SK-N-SH treated with all-trans-retinoic acid at 6 μM for 48 hours (cell line): ENCODE data around the gene SHANK1.

Experiments used
- ATAC-seq: fragments of 200-7000 bp; cut with Tn5 transposase; 3 replicates; pipeline ENCODE4 v1.9.1; 2020; ENCODE audit warnings: mild to moderate bottlenecking, moderate library complexity
- ARNTL ChIP-seq: fragments of 450-650 bp; formaldehyde crosslinking; IDR thresholded peaks from 2 replicates; pipeline ENCODE4 v1.5.0; 2020; ENCODE audit warnings: low read depth, mild to moderate bottlenecking, moderate library complexity, borderline replicate concordance
- BACH2 ChIP-seq: fragments of 250-450 bp; sonication (Bioruptor Pico); IDR thresholded peaks from 2 replicates; pipeline ENCODE4 v1.9.0; 2021; ENCODE audit warnings: mild to moderate bottlenecking, borderline replicate concordance
- CSDC2 ChIP-seq: fragments of 250-450 bp; sonication (Bioruptor Pico); IDR thresholded peaks from 2 replicates; pipeline ENCODE4 v1.5.0; 2020; ENCODE audit warnings: mild to moderate bottlenecking, moderate library complexity
- ESRRG ChIP-seq: fragments of 250-450 bp; sonication (Bioruptor Pico); IDR thresholded peaks from 2 replicates; pipeline ENCODE4 v1.6.1; 2021; ENCODE audit warnings: mild to moderate bottlenecking
- GLIS3 ChIP-seq: fragments of 250-450 bp; sonication (Bioruptor Pico); IDR thresholded peaks from 2 replicates; pipeline ENCODE4 v1.5.0; 2020; ENCODE audit warnings: mild to moderate bottlenecking, moderate library complexity
- ISL1 ChIP-seq: fragments of 250-450 bp; sonication (Bioruptor Pico); IDR thresholded peaks from 2 replicates; pipeline ENCODE4 v2.1.2; 2022; ENCODE audit warnings: mild to moderate bottlenecking, moderate library complexity
- PPARA ChIP-seq: fragments of 250-450 bp; sonication (Bioruptor Pico); IDR thresholded peaks from 2 replicates; pipeline ENCODE4 v1.5.0; 2020; ENCODE audit warnings: mild to moderate bottlenecking, borderline replicate concordance
- RARB ChIP-seq: fragments of 250-450 bp; sonication (Bioruptor Pico); IDR thresholded peaks from 2 replicates; pipeline ENCODE4 v1.8.0; 2021; ENCODE audit warnings: mild to moderate bottlenecking, moderate library complexity
- TCF4 ChIP-seq: fragments of 250-450 bp; sonication (Bioruptor Pico); IDR thresholded peaks from 2 replicates; pipeline ENCODE4 v1.8.0; 2021; ENCODE audit warnings: mild to moderate bottlenecking, moderate library complexity, borderline replicate concordance
- ZC3H10 ChIP-seq: fragments of 250-450 bp; sonication (Bioruptor Pico); IDR thresholded peaks from 2 replicates; pipeline ENCODE4 v1.5.1; 2021; ENCODE audit warnings: mild to moderate bottlenecking, moderate library complexity
- ZFP3 ChIP-seq: fragments of 250-450 bp; sonication (Bioruptor Pico); IDR thresholded peaks from 2 replicates; pipeline ENCODE4 v1.5.0; 2020; ENCODE audit warnings: mild to moderate bottlenecking, moderate library complexity
- ZFP30 ChIP-seq: fragments of 450-650 bp; formaldehyde crosslinking; IDR thresholded peaks from 2 replicates; pipeline ENCODE4 v1.5.0; 2022; ENCODE audit warnings: mild to moderate bottlenecking, moderate library complexity
- ZNF565 ChIP-seq: fragments of 450-650 bp; formaldehyde crosslinking; conservative IDR thresholded peaks from 2 replicates; pipeline ENCODE4 v1.5.0; 2020; ENCODE audit warnings: low read depth, mild to moderate bottlenecking, moderate library complexity
- ZNF70 ChIP-seq: fragments of 450-650 bp; formaldehyde crosslinking; IDR thresholded peaks from 2 replicates; pipeline ENCODE4 v1.5.0; 2020; ENCODE audit warnings: mild to moderate bottlenecking, moderate library complexity
- ZNF8 ChIP-seq: fragments of 450-650 bp; formaldehyde crosslinking; IDR thresholded peaks from 2 replicates; pipeline ENCODE4 v1.5.0; 2020; ENCODE audit warnings: mild to moderate bottlenecking, moderate library complexity
- TF ChIP-seq, protein P1 (sequence below): fragments of 250-450 bp; sonication (Bioruptor Pico); IDR thresholded peaks from 2 replicates; pipeline ENCODE4 v1.8.0; 2021; ENCODE audit warnings: low read depth, mild to moderate bottlenecking, moderate library complexity, borderline replicate concordance
- TF ChIP-seq, protein P2 (sequence below): fragments of 250-450 bp; sonication (Bioruptor Pico); IDR thresholded peaks from 2 replicates; pipeline ENCODE4 v1.5.1; 2021; ENCODE audit warnings: mild to moderate bottlenecking, moderate library complexity
- TF ChIP-seq, protein P3 (sequence below): fragments of 250-450 bp; sonication (Bioruptor Pico); IDR thresholded peaks from 2 replicates; pipeline ENCODE4 v1.5.0; 2020; ENCODE audit warnings: mild to moderate bottlenecking, moderate library complexity
- TF ChIP-seq, protein P4 (sequence below): fragments of 250-450 bp; sonication (Bioruptor Pico); IDR thresholded peaks from 2 replicates; pipeline ENCODE4 v1.5.1; 2020; ENCODE audit warnings: low read depth, mild to moderate bottlenecking, moderate library complexity

The SHANK1 gene

DNA sequence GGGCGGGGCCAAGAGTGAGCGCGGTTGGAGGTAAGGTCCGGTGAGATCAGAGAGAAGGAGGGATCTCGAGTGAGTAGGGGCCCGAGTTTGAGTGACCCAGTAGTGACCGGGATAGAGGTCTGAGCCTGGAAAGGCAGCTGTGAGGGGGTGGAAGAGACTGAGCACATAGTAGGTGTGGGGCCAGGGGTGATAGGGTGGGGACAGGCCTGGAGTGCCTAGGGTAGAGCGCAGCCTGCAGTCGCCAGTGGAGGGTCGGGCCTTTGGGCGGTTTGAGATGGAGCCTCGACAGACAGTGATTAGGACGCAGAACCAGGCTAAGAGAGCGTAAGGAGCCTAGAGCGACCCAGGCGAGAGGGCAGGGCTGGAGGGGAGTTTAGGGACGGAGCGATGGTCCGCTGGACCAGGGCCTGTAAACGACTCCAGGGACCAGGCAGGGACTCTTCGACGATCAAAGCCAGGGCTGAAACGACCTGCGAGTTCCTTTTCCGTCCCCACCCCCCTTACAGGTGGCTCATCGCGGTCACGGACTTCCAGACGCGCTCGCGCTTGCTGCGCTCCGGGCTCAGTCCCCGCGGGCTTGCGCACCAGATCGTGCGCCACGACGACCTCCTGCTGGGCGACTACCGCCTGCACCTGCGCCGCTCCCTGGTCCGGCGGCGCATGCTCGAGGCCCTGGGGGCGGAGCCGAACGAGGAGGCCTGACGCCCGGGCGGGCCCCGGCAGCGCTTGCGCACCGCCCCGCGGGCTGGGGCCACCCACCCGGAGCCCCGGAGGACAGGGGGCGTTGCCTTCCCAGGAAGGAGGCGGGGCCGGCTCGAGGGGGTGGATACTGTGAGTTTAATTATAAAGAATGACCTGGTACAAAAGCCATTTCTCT lies 60.9 kb downstream of the SHANK1 start:
- TF ChIP-seq ZNF565 (CRISPR knock-in tag): 0 out of 2 replicates have a peak, but pooled peaks have one; percentile 59
- TF ChIP-seq ZFP3 (CRISPR knock-in tag): no peak
- no peak for TF ChIP-seq ZFP30 (CRISPR knock-in tag)
- peak; percentile 27; the same call in 1 of the 2 replicates for TF ChIP-seq ZNF8 (CRISPR knock-in tag)
- TF ChIP-seq ISL1 (CRISPR knock-in tag): no peak
- no peak for TF ChIP-seq ZNF70 (CRISPR knock-in tag)
- TF ChIP-seq ARNTL (CRISPR knock-in tag): peak; percentile 53; the same call in 1 of the 2 replicates
- TF ChIP-seq, protein P1, sequence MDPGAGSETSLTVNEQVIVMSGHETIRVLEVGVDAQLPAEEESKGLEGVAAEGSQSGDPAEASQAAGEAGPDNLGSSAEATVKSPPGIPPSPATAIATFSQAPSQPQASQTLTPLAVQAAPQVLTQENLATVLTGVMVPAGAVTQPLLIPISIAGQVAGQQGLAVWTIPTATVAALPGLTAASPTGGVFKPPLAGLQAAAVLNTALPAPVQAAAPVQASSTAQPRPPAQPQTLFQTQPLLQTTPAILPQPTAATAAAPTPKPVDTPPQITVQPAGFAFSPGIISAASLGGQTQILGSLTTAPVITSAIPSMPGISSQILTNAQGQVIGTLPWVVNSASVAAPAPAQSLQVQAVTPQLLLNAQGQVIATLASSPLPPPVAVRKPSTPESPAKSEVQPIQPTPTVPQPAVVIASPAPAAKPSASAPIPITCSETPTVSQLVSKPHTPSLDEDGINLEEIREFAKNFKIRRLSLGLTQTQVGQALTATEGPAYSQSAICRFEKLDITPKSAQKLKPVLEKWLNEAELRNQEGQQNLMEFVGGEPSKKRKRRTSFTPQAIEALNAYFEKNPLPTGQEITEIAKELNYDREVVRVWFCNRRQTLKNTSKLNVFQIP (CRISPR knock-in tag): no peak
- ATAC-seq: peak; percentile 83

DNA sequence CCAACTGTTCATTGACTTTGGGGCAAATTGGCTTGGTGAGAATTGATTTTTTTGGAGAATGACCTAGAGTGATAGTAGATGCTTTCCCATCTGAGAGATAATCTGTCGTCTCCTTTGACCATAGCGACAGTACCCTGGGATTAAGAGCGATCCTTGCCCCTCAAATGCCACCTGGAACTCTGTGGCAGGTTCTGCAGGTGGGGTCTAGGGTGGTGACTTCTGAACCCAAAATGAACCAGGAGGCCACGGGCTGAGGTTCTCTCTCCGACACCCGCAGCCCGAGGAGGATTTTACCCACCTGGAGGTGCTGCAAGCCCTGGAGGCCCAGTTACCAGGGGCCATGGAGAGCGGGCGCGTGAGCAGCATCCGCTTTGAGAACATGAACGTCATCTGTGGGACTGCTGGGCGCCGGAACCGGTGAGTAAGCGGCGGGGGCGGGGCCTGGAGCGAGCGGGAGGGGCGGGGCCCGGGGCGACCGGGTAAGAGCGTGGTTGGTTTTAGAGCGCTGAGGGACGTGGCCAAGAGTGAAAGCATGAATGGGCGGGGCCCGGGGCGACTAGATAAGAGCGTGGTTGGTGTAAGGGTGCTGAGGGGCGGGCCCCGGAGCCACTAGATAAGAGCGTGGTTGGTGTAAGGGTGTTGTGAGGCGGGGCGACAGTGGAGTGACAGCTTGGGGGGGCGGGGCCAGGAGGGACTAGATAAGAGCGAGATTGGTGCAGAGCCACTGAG lies 61.7 kb downstream of the SHANK1 start:
- peak; percentile 94 for ATAC-seq
- no peak for TF ChIP-seq ZNF70 (CRISPR knock-in tag)
- TF ChIP-seq CSDC2 (CRISPR knock-in tag): peak; percentile 94; the same call in 1 of the 2 replicates
- 0 out of 2 replicates have a peak, but pooled peaks have one; percentile 18 for TF ChIP-seq ZFP3 (CRISPR knock-in tag)

DNA sequence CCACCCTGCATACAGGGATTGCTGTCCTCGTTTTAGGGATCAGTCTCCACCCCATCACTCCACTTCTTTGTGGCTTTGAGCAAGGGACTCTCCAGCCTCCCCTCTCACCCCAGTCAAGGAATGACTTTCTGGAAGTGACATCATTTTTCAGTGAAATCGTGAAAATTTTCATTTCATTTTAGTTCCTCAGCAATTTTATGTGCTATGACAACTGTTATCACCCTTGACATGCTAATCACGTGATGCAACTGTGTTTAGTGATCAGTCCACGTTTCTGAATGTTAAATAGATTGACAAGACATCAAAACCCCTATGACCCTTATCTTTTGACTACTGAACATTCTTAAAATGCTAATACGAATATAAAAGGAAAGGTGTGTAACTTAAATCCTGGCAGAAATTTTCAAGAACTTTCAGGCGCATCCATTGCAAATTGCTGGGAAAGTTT lies 62.4 kb downstream of the SHANK1 start:
- TF ChIP-seq ISL1 (CRISPR knock-in tag): no peak
- no peak for TF ChIP-seq PPARA (CRISPR knock-in tag)
- TF ChIP-seq BACH2 (CRISPR knock-in tag): no peak
- TF ChIP-seq ZFP3 (CRISPR knock-in tag): no peak
- TF ChIP-seq ZFP30 (CRISPR knock-in tag): no peak
- TF ChIP-seq CSDC2 (CRISPR knock-in tag): no peak
- TF ChIP-seq, protein P2, sequence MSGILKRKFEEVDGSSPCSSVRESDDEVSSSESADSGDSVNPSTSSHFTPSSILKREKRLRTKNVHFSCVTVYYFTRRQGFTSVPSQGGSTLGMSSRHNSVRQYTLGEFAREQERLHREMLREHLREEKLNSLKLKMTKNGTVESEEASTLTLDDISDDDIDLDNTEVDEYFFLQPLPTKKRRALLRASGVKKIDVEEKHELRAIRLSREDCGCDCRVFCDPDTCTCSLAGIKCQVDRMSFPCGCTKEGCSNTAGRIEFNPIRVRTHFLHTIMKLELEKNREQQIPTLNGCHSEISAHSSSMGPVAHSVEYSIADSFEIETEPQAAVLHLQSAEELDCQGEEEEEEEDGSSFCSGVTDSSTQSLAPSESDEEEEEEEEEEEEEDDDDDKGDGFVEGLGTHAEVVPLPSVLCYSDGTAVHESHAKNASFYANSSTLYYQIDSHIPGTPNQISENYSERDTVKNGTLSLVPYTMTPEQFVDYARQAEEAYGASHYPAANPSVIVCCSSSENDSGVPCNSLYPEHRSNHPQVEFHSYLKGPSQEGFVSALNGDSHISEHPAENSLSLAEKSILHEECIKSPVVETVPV (CRISPR knock-in tag): no peak
- ATAC-seq: no peak

DNA sequence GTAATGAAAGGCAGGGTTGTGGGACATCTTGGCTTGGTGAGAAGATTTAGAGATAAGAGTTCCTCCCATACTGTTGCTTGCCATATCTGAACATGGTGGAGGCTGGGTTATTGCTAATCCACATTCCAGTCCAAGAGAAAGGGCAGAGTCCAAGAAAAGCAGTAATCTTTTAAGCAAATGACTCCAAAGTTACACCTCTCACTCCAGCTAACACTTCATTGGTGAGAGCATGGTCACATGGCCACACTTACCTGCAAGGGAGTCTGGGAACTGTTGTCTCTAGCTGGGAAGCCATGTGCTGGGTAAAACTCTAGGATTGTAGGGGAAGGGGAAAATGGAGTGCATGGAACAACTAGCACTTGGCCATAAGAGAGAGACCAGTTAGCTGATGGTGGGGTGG lies 64.7 kb downstream of the SHANK1 start:
- TF ChIP-seq GLIS3 (no peak), ARNTL (CRISPR knock-in tag) (no peak), ZFP3 (CRISPR knock-in tag) (no peak), TCF4 (no peak), ZC3H10 (no peak), ZFP30 (CRISPR knock-in tag) (no peak), ISL1 (CRISPR knock-in tag) (no peak), ZNF8 (CRISPR knock-in tag) (no peak), ESRRG (CRISPR knock-in tag) (no peak), RARB (CRISPR knock-in tag) (no peak), BACH2 (CRISPR knock-in tag) (no peak)
- TF ChIP-seq, protein P3, sequence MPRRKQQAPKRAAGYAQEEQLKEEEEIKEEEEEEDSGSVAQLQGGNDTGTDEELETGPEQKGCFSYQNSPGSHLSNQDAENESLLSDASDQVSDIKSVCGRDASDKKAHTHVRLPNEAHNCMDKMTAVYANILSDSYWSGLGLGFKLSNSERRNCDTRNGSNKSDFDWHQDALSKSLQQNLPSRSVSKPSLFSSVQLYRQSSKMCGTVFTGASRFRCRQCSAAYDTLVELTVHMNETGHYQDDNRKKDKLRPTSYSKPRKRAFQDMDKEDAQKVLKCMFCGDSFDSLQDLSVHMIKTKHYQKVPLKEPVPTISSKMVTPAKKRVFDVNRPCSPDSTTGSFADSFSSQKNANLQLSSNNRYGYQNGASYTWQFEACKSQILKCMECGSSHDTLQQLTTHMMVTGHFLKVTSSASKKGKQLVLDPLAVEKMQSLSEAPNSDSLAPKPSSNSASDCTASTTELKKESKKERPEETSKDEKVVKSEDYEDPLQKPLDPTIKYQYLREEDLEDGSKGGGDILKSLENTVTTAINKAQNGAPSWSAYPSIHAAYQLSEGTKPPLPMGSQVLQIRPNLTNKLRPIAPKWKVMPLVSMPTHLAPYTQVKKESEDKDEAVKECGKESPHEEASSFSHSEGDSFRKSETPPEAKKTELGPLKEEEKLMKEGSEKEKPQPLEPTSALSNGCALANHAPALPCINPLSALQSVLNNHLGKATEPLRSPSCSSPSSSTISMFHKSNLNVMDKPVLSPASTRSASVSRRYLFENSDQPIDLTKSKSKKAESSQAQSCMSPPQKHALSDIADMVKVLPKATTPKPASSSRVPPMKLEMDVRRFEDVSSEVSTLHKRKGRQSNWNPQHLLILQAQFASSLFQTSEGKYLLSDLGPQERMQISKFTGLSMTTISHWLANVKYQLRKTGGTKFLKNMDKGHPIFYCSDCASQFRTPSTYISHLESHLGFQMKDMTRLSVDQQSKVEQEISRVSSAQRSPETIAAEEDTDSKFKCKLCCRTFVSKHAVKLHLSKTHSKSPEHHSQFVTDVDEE (CRISPR knock-in tag): no peak
- TF ChIP-seq, protein P4, sequence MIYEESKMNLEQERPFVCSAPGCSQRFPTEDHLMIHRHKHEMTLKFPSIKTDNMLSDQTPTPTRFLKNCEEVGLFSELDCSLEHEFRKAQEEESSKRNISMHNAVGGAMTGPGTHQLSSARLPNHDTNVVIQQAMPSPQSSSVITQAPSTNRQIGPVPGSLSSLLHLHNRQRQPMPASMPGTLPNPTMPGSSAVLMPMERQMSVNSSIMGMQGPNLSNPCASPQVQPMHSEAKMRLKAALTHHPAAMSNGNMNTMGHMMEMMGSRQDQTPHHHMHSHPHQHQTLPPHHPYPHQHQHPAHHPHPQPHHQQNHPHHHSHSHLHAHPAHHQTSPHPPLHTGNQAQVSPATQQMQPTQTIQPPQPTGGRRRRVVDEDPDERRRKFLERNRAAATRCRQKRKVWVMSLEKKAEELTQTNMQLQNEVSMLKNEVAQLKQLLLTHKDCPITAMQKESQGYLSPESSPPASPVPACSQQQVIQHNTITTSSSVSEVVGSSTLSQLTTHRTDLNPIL (CRISPR knock-in tag): no peak

More for the DNA sequence above, 64.7 kb downstream of the SHANK1 start:
- no peak for ATAC-seq
